Testis (tissue), 2 donors: ENCODE data around the gene MET.

Experiments used
- POLR2A ChIP-seq: fragments of 450-650 bp; IDR thresholded peaks from one replicate; pipeline ENCODE4 v1.6.1; 2017; ENCODE audit warnings: antibody characterized with exemption, mild to moderate bottlenecking, moderate library complexity
- TF ChIP-seq, protein P1 (sequence below), 3 experiments: fragments of 450-650 bp in 2 of 3; fragments of 200-600 bp in 1 of 3; sonication (generic) in 1 of 3; IDR thresholded peaks; one replicate each; pipeline ENCODE4 v1.5.1; 2016 to 2019; ENCODE audit warnings: antibody characterized with exemption in 3 of 3, mild to moderate bottlenecking in 2 of 3, moderate library complexity in 1 of 3

DNA sequence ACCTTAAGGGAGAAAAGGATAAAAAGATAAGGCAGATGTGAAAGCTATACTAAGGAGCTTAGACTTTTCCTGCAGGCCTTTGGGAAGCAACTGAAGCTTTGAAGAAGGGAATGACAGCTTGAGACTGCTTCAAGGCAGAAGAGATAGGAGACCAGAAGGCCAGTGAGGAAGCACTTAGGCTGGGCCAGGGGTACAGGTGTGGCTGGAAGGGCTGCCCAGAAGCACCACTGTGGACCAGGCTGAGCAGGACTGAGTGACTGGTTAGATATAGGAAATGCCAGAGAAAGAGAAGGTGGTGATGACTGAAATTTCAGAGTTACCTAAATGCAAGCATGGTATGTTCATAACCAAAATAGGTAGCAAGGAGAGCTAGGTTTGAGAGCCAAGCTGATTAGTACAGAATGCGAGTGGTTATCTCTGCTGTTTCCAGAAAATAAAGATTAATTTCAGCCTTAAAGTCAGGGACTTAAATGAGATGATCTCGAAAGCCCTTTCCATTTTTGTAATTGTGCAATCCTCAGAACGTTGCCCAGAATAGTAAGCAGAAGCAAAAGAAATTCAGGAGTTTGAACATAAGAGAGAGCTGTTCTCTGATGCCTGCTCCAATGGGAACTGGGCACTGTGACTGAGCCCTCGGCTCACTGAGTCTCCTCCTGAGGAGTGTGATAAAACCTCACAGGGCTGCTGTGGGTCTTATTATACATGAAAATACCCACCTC, 54.9 kb downstream of the MET start:
- TF ChIP-seq, protein P1, sequence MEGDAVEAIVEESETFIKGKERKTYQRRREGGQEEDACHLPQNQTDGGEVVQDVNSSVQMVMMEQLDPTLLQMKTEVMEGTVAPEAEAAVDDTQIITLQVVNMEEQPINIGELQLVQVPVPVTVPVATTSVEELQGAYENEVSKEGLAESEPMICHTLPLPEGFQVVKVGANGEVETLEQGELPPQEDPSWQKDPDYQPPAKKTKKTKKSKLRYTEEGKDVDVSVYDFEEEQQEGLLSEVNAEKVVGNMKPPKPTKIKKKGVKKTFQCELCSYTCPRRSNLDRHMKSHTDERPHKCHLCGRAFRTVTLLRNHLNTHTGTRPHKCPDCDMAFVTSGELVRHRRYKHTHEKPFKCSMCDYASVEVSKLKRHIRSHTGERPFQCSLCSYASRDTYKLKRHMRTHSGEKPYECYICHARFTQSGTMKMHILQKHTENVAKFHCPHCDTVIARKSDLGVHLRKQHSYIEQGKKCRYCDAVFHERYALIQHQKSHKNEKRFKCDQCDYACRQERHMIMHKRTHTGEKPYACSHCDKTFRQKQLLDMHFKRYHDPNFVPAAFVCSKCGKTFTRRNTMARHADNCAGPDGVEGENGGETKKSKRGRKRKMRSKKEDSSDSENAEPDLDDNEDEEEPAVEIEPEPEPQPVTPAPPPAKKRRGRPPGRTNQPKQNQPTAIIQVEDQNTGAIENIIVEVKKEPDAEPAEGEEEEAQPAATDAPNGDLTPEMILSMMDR (IDR thresholded peaks at IDR 0.05), result no peak
- no peak for TF ChIP-seq POLR2A
